Natural killer cell (primary cell): ENCODE results near the gene UNK. TPM values are rescaled to one million over a fixed set of nuclear protein-coding genes. Genes with fewer than 3 reads are reported as not detected.
"Not testable (repeated sequence)": the region's sequence is repeated elsewhere in the genome, so short reads cannot be mapped to it uniquely, and the experiment has no call there.

Experiments used
- ATAC-seq, 3 donors: fragments of 150-1000 bp in 2 of 3; fragments of 200-7000 bp in 1 of 3; cut with Tn5 transposase; 1 replicate in 1 of 3; 2 replicates in 2 of 3; pipeline ENCODE4 v1.10.0; 2021; ENCODE audit warnings: mild to moderate bottlenecking in 2 of 3, moderate library complexity in 2 of 3
- DNase-seq, 2 donors: peaks; one replicate each; pipeline versions ENCODE4 v3.0.0 to v3.0.0-alpha.2; 2013 to 2021; ENCODE audit warnings: mixed read lengths in 1 of 2
- H3K27ac ChIP-seq: one replicate; pipeline ENCODE4 v1.5.1; 2013; ENCODE audit warnings: mild to moderate bottlenecking, low read length
- H3K27me3 ChIP-seq: one replicate; pipeline ENCODE4 v1.6.1; 2013; ENCODE audit warnings: low read length; ENCODE audit not compliant: control insufficient read depth, insufficient read depth
- H3K36me3 ChIP-seq: one replicate; pipeline ENCODE4 v1.6.1; 2013; ENCODE audit warnings: low read length; ENCODE audit not compliant: control insufficient read depth, insufficient read depth
- H3K4me1 ChIP-seq: one replicate; pipeline ENCODE4 v1.6.1; 2013; ENCODE audit warnings: low read length; ENCODE audit not compliant: control insufficient read depth, insufficient read depth
- H3K4me3 ChIP-seq: one replicate; pipeline ENCODE4 v1.5.1; 2013; ENCODE audit warnings: low read length
- H3K9me3 ChIP-seq: one replicate; pipeline ENCODE4 v1.6.1; 2013; ENCODE audit warnings: low read length; ENCODE audit not compliant: control insufficient read depth, insufficient read depth
- H3K27ac Mint-ChIP-seq, 2 donors: one replicate each; pipeline ENCODE4 v1.8.0; 2022; ENCODE audit warnings: mild to moderate bottlenecking in 2 of 2, mixed read lengths in 2 of 2, moderate library complexity in 1 of 2
- H3K27me3 Mint-ChIP-seq, 2 donors: one replicate each; pipeline ENCODE4 v1.8.0; 2022; ENCODE audit warnings: low read depth in 2 of 2, mixed read lengths in 2 of 2
- H3K36me3 Mint-ChIP-seq: one replicate; pipeline ENCODE4 v1.8.0; 2022; ENCODE audit warnings: mixed read lengths
- H3K4me1 Mint-ChIP-seq, 2 donors: one replicate each; pipeline ENCODE4 v1.8.0; 2022; ENCODE audit warnings: mixed read lengths in 2 of 2
- H3K4me3 Mint-ChIP-seq: one replicate; pipeline ENCODE4 v1.8.0; 2022; ENCODE audit warnings: mild to moderate bottlenecking, moderate library complexity, mixed read lengths
- H3K9me3 Mint-ChIP-seq, 2 donors: one replicate each; pipeline ENCODE4 v1.8.0; 2022; ENCODE audit warnings: mixed read lengths in 2 of 2
- CTCF ChIP-seq: fragments of 200-600 bp; IDR thresholded peaks from one replicate; pipeline ENCODE4 v1.8.0; 2022; ENCODE audit warnings: antibody characterized with exemption
- WGBS: methylation state at CpG from one replicate; pipeline ENCODE4 v1.1.7; 2013; ENCODE audit warnings: missing lambda C conversion rate; ENCODE audit not compliant: insufficient coverage; 5-methylcytosine and 5-hydroxymethylcytosine counted together
- intact Hi-C: fragments of 100-400 bp; cut with micrococcal nuclease; formaldehyde crosslinking; loops from one replicate; pipeline ENCODE4 v1.14.2; 2022
- total RNA-seq, 4 donors: library from RNA; stranded (reverse); fragments of 120-200 nt in 1 of 4; gene quantifications; one replicate each; pipeline versions ENCODE4 v1.2.3 to v1.2.4, GENCODE V29; 2013 to 2022

The UNK gene
- total RNA-seq, 3 donors from 2014 or later (not counting 1 experiment from before 2014, with no cell fraction given), result 44.2 to 51.3 (median 44.5) TPM

GRCh38 chr17:75849724-75850123 is 65.1 kb downstream of the UNK start:
- H3K4me1 ChIP-seq, result peaks cover 28% of the 10 kb centered on the region
- H3K36me3 ChIP-seq, result peaks cover 55% of the 10 kb centered on the region
- no peaks in the 10 kb centered on the region for H3K27me3 ChIP-seq
- Mint-ChIP-seq H3K36me3 (no peaks in the 10 kb centered on the region), H3K4me1 (peaks cover 10 to 27% of the 10 kb centered on the region in 2 donors), H3K27me3 (no peaks in the 10 kb centered on the region), H3K27ac (no peak overlapping the region), H3K9me3 (no peaks in the 10 kb centered on the region), H3K4me3 (no peak overlapping the region)
- no peak overlapping the region for H3K4me3 ChIP-seq
- no peak for TF ChIP-seq CTCF
- intact Hi-C loops, result no loop called here
- ATAC-seq (no peak), DNase-seq (no peak)
- WGBS, result 92% methylated on average over 9 of the region's 9 CpGs
- no peaks in the 10 kb centered on the region for H3K9me3 ChIP-seq
- H3K27ac ChIP-seq, result no peak overlapping the region

- TF ChIP-seq CTCF, result no peak
- Histone ChIP-seq H3K4me3 (no peak overlapping the region), H3K36me3 (peaks cover 50% of the 10 kb centered on the region), H3K9me3 (no peaks in the 10 kb centered on the region), H3K4me1 (peaks cover 21% of the 10 kb centered on the region), H3K27me3 (no peaks in the 10 kb centered on the region), H3K27ac (no peak overlapping the region)
- Mint-ChIP-seq H3K9me3 (no peaks in the 10 kb centered on the region), H3K27me3 (no peaks in the 10 kb centered on the region), H3K36me3 (no peaks in the 10 kb centered on the region), H3K27ac (no peak overlapping the region), H3K4me1 (peaks cover 5 to 18% of the 10 kb centered on the region in 2 donors), H3K4me3 (no peak overlapping the region)
- ATAC-seq (no peak), DNase-seq (no peak)
- 98% methylated on average over 12 of the region's 12 CpGs for WGBS
- intact Hi-C loops, result no loop called here
Measured at GRCh38 chr17:75850928-75851692, 66.5 kb downstream of the UNK start.

- H3K27ac Mint-ChIP-seq, result not testable (repeated sequence)
- WGBS, result 96% methylated on average over 15 of the region's 15 CpGs
Measured at GRCh38 chr17:75851693-75851991, 67.0 kb downstream of the UNK start.

GRCh38 chr17:75853433-75853832 is 68.8 kb downstream of the UNK start:
- H3K27ac ChIP-seq, result no peak overlapping the region
- intact Hi-C loops, result no loop called here
- H3K27ac Mint-ChIP-seq, result no peak overlapping the region
- H3K9me3 ChIP-seq, result no peaks in the 10 kb centered on the region
- no peak overlapping the region for H3K4me3 ChIP-seq
- ATAC-seq (no peak), DNase-seq (no peak)
- TF ChIP-seq CTCF, result no peak
- H3K27me3 ChIP-seq, result no peaks in the 10 kb centered on the region
- H3K4me1 ChIP-seq, result peaks cover 33% of the 10 kb centered on the region
- no peaks in the 10 kb centered on the region for H3K27me3 Mint-ChIP-seq
- H3K4me3 Mint-ChIP-seq, result peak overlapping the region; percentile 62
- no peaks in the 10 kb centered on the region for H3K9me3 Mint-ChIP-seq
- no peaks in the 10 kb centered on the region for H3K36me3 Mint-ChIP-seq
- WGBS, result 97% methylated on average over 6 of the region's 7 CpGs
- H3K36me3 ChIP-seq, result peaks cover 27% of the 10 kb centered on the region
- H3K4me1 Mint-ChIP-seq, result peaks cover 8 to 23% of the 10 kb centered on the region in 2 donors

More at GRCh38 chr17:75851693-75851991, 67.0 kb downstream of the UNK start:
- H3K9me3 ChIP-seq, H3K27me3 ChIP-seq, ATAC-seq, H3K9me3 Mint-ChIP-seq, H3K4me3 Mint-ChIP-seq, H3K27me3 Mint-ChIP-seq, H3K4me3 ChIP-seq, H3K27ac ChIP-seq, H3K36me3 Mint-ChIP-seq, intact Hi-C loops, DNase-seq: not testable (repeated sequence)
- Histone ChIP-seq H3K4me1 (peaks cover 25% of the 10 kb centered on the region), H3K36me3 (peaks cover 45% of the 10 kb centered on the region)
- peaks cover 10 to 24% of the 10 kb centered on the region in 2 donors for H3K4me1 Mint-ChIP-seq
